HL-60/S4 treated with retinoic acid at 250 ng/mL for 4 days and 3 days (cell line): ENCODE results near the gene PLA2G5.

ENCODE experiments used
- in situ Hi-C: fragments of 300-500 bp; cut with MboI; formaldehyde crosslinking; loops from 2 replicates; pipeline ENCODE4 v1.7.0; 2022; ENCODE audit warnings: low sequenced_read_pairs

Gene PLA2G5

GRCh38 chr1:20063861-20064292 lies 6.1 kb upstream of the PLA2G5 start:
- in situ Hi-C loops, result no loop called here

GRCh38 chr1:20068722-20069121 lies 1.3 kb upstream of the PLA2G5 start:
- in situ Hi-C loops, result no loop called here

- in situ Hi-C loops, result no loop called here
Measured at GRCh38 chr1:20070357-20070756, 363 bp downstream of the PLA2G5 start.

- in situ Hi-C loops, result no loop called here
Measured at GRCh38 chr1:20071416-20071815, 1.4 kb downstream of the PLA2G5 start.

GRCh38 chr1:20072771-20073170 lies 2.8 kb downstream of the PLA2G5 start:
- in situ Hi-C loops, result no loop called here

- in situ Hi-C loops, result no loop called here
Measured at GRCh38 chr1:20073256-20073655, 3.3 kb downstream of the PLA2G5 start.

- in situ Hi-C loops, result no loop called here
Measured at GRCh38 chr1:20074055-20074724, 4.2 kb downstream of the PLA2G5 start.

- in situ Hi-C loops, result no loop called here
Measured at GRCh38 chr1:20074725-20075171, 4.8 kb downstream of the PLA2G5 start.

- in situ Hi-C loops, result no loop called here
Measured at GRCh38 chr1:20075345-20075744, 5.4 kb downstream of the PLA2G5 start.

- in situ Hi-C loops, result no loop called here
Measured at GRCh38 chr1:20076223-20076622, 6.2 kb downstream of the PLA2G5 start.

- in situ Hi-C loops, result no loop called here
Measured at GRCh38 chr1:20076710-20077461, 6.9 kb downstream of the PLA2G5 start.

GRCh38 chr1:20078171-20078651 lies 8.2 kb downstream of the PLA2G5 start:
- in situ Hi-C loops, result no loop called here

GRCh38 chr1:20078711-20079110 lies 8.7 kb downstream of the PLA2G5 start:
- in situ Hi-C loops, result no loop called here

GRCh38 chr1:20079661-20080305 lies 9.8 kb downstream of the PLA2G5 start:
- in situ Hi-C loops, result no loop called here

- in situ Hi-C loops, result no loop called here
Measured at GRCh38 chr1:20080441-20081352, 10.7 kb downstream of the PLA2G5 start.

- in situ Hi-C loops, result no loop called here
Measured at GRCh38 chr1:20081353-20081810, 11.4 kb downstream of the PLA2G5 start.

GRCh38 chr1:20082772-20083171 lies 12.8 kb downstream of the PLA2G5 start:
- in situ Hi-C loops, result no loop called here

- in situ Hi-C loops, result no loop called here
Measured at GRCh38 chr1:20083178-20083944, 13.4 kb downstream of the PLA2G5 start.

- in situ Hi-C loops, result no loop called here
Measured at GRCh38 chr1:20086800-20087199, 16.8 kb downstream of the PLA2G5 start.

GRCh38 chr1:20087668-20088067 lies 17.7 kb downstream of the PLA2G5 start:
- in situ Hi-C loops, result no loop called here
